ENCODE results near the gene UGGT2.

UGGT2 gene
- 0 to 0.19 (median 0) reads per million in 3 donors for total RNA-seq

- no peak for DNase-seq
- Histone ChIP-seq H3K27me3 (replicated peaks; ENCODE audit: control insufficient read depth, insufficient read depth, low read length, poor library complexity, severe bottlenecking) (peaks cover 6% of the 10 kb centered on the region), H3K4me1 (ENCODE audit: control insufficient read depth, insufficient read depth, low read length, poor library complexity, severe bottlenecking) (no peaks in the 10 kb centered on the region), H3K27ac (ENCODE audit: insufficient read depth, low read length, poor library complexity, severe bottlenecking) (no peak within 1 kb of the TSS), H3K4me3 (ENCODE audit: insufficient read depth, low read depth, low read length, poor library complexity, severe bottlenecking) (no peak within 1 kb of the TSS), H3K36me3 (ENCODE audit: control insufficient read depth, insufficient read depth, low read length) (no peaks in the 10 kb centered on the region), H3K9me3 (ENCODE audit: control insufficient read depth, low read length) (no peaks in the 10 kb centered on the region)
These were observed at the start of gene UGGT2 for GRCh38 chr13:96053003-96053703. TSS of gene UGGT2 (minus strand) at chr13:96053401. CDS start at chr13:96053312, 89 bp downstream.

GRCh38 chr13:96100457-96101220 is 47.4 kb upstream of the UGGT2 start:
- no peak overlapping the region for H3K4me3 ChIP-seq (ENCODE audit: insufficient read depth, low read depth, low read length, poor library complexity, severe bottlenecking)
- no peaks in the 10 kb centered on the region for H3K27me3 ChIP-seq (replicated peaks; ENCODE audit: control insufficient read depth, insufficient read depth, low read length, poor library complexity, severe bottlenecking)
- no peak for DNase-seq
- no peaks in the 10 kb centered on the region for H3K36me3 ChIP-seq (ENCODE audit: control insufficient read depth, insufficient read depth, low read length)
- H3K27ac ChIP-seq (ENCODE audit: insufficient read depth, low read length, poor library complexity, severe bottlenecking): no peak overlapping the region
- no peaks in the 10 kb centered on the region for H3K4me1 ChIP-seq (ENCODE audit: control insufficient read depth, insufficient read depth, low read length, poor library complexity, severe bottlenecking)
- H3K9me3 ChIP-seq (ENCODE audit: control insufficient read depth, low read length): no peaks in the 10 kb centered on the region

GRCh38 chr13:96093296-96094006 is 40.2 kb upstream of the UGGT2 start:
- Histone ChIP-seq H3K27ac (ENCODE audit: insufficient read depth, low read length, poor library complexity, severe bottlenecking) (no peak overlapping the region), H3K4me1 (ENCODE audit: control insufficient read depth, insufficient read depth, low read length, poor library complexity, severe bottlenecking) (no peaks in the 10 kb centered on the region), H3K36me3 (ENCODE audit: control insufficient read depth, insufficient read depth, low read length) (no peaks in the 10 kb centered on the region), H3K27me3 (replicated peaks; ENCODE audit: control insufficient read depth, insufficient read depth, low read length, poor library complexity, severe bottlenecking) (peaks cover 7% of the 10 kb centered on the region), H3K9me3 (ENCODE audit: control insufficient read depth, low read length) (no peaks in the 10 kb centered on the region), H3K4me3 (ENCODE audit: insufficient read depth, low read depth, low read length, poor library complexity, severe bottlenecking) (no peak overlapping the region)
- no peak for DNase-seq

GRCh38 chr13:96091164-96092117 is 38.2 kb upstream of the UGGT2 start:
- no peaks in the 10 kb centered on the region for H3K9me3 ChIP-seq (ENCODE audit: control insufficient read depth, low read length)
- H3K27ac ChIP-seq (ENCODE audit: insufficient read depth, low read length, poor library complexity, severe bottlenecking): no peak overlapping the region
- peaks cover 13% of the 10 kb centered on the region for H3K27me3 ChIP-seq (replicated peaks; ENCODE audit: control insufficient read depth, insufficient read depth, low read length, poor library complexity, severe bottlenecking)
- no peaks in the 10 kb centered on the region for H3K36me3 ChIP-seq (ENCODE audit: control insufficient read depth, insufficient read depth, low read length)
- no peak for DNase-seq
- no peaks in the 10 kb centered on the region for H3K4me1 ChIP-seq (ENCODE audit: control insufficient read depth, insufficient read depth, low read length, poor library complexity, severe bottlenecking)
- H3K4me3 ChIP-seq (ENCODE audit: insufficient read depth, low read depth, low read length, poor library complexity, severe bottlenecking): no peak overlapping the region

- no peak overlapping the region for H3K4me3 ChIP-seq (ENCODE audit: insufficient read depth, low read depth, low read length, poor library complexity, severe bottlenecking)
- no peak overlapping the region for H3K27ac ChIP-seq (ENCODE audit: insufficient read depth, low read length, poor library complexity, severe bottlenecking)
- H3K36me3 ChIP-seq (ENCODE audit: control insufficient read depth, insufficient read depth, low read length): no peaks in the 10 kb centered on the region
- H3K4me1 ChIP-seq (ENCODE audit: control insufficient read depth, insufficient read depth, low read length, poor library complexity, severe bottlenecking): no peaks in the 10 kb centered on the region
- peaks cover 13% of the 10 kb centered on the region for H3K27me3 ChIP-seq (replicated peaks; ENCODE audit: control insufficient read depth, insufficient read depth, low read length, poor library complexity, severe bottlenecking)
- H3K9me3 ChIP-seq (ENCODE audit: control insufficient read depth, low read length): no peaks in the 10 kb centered on the region
- DNase-seq: no peak
These were observed 37.3 kb upstream of the UGGT2 start for GRCh38 chr13:96090240-96091101.

- Histone ChIP-seq H3K27ac (ENCODE audit: insufficient read depth, low read length, poor library complexity, severe bottlenecking) (no peak within 1 kb of the TSS), H3K9me3 (ENCODE audit: control insufficient read depth, low read length) (no peaks in the 10 kb centered on the region), H3K4me1 (ENCODE audit: control insufficient read depth, insufficient read depth, low read length, poor library complexity, severe bottlenecking) (no peaks in the 10 kb centered on the region), H3K36me3 (ENCODE audit: control insufficient read depth, insufficient read depth, low read length) (no peaks in the 10 kb centered on the region), H3K27me3 (replicated peaks; ENCODE audit: control insufficient read depth, insufficient read depth, low read length, poor library complexity, severe bottlenecking) (peaks cover 13% of the 10 kb centered on the region), H3K4me3 (ENCODE audit: insufficient read depth, low read depth, low read length, poor library complexity, severe bottlenecking) (no peak within 1 kb of the TSS)
- no peak for DNase-seq
These were observed 36.6 kb upstream of the UGGT2 start, which contains the start of gene HS6ST3 for GRCh38 chr13:96089749-96090239. TSS of gene HS6ST3 (plus strand) at chr13:96090107.

- H3K27ac ChIP-seq (ENCODE audit: insufficient read depth, low read length, poor library complexity, severe bottlenecking): no peak overlapping the region
- no peaks in the 10 kb centered on the region for H3K4me1 ChIP-seq (ENCODE audit: control insufficient read depth, insufficient read depth, low read length, poor library complexity, severe bottlenecking)
- DNase-seq: no peak
- H3K9me3 ChIP-seq (ENCODE audit: control insufficient read depth, low read length): no peaks in the 10 kb centered on the region
- peaks cover 13% of the 10 kb centered on the region for H3K27me3 ChIP-seq (replicated peaks; ENCODE audit: control insufficient read depth, insufficient read depth, low read length, poor library complexity, severe bottlenecking)
- H3K4me3 ChIP-seq (ENCODE audit: insufficient read depth, low read depth, low read length, poor library complexity, severe bottlenecking): no peak overlapping the region
- H3K36me3 ChIP-seq (ENCODE audit: control insufficient read depth, insufficient read depth, low read length): no peaks in the 10 kb centered on the region
These were observed 35.9 kb upstream of the UGGT2 start for GRCh38 chr13:96089139-96089538.

GRCh38 chr13:96086736-96087135 is 33.5 kb upstream of the UGGT2 start:
- H3K27me3 ChIP-seq (replicated peaks; ENCODE audit: control insufficient read depth, insufficient read depth, low read length, poor library complexity, severe bottlenecking): peaks cover 6% of the 10 kb centered on the region
- H3K4me3 ChIP-seq (ENCODE audit: insufficient read depth, low read depth, low read length, poor library complexity, severe bottlenecking): no peak overlapping the region
- no peaks in the 10 kb centered on the region for H3K36me3 ChIP-seq (ENCODE audit: control insufficient read depth, insufficient read depth, low read length)
- DNase-seq: no peak
- no peaks in the 10 kb centered on the region for H3K9me3 ChIP-seq (ENCODE audit: control insufficient read depth, low read length)
- no peak overlapping the region for H3K27ac ChIP-seq (ENCODE audit: insufficient read depth, low read length, poor library complexity, severe bottlenecking)
- H3K4me1 ChIP-seq (ENCODE audit: control insufficient read depth, insufficient read depth, low read length, poor library complexity, severe bottlenecking): no peaks in the 10 kb centered on the region

All from effector memory CD4-positive, alpha-beta T cell (primary cell).